ENCODE measurements around the gene IL16.

Gene IL16

GRCh38 chr15:81317642-81318017 lies 121.0 kb downstream of the IL16 start:
- no peak for TF ChIP-seq POLR2AphosphoS5 (IDR thresholded peaks at IDR 0.05; ENCODE audit: low read depth)
- no peak for TF ChIP-seq REST (IDR thresholded peaks at IDR 0.05; ENCODE audit: insufficient replicate concordance, low read depth)
- no peak for TF ChIP-seq GABPA (IDR thresholded peaks at IDR 0.05; ENCODE audit: low read depth)
- no peak for TF ChIP-seq SPI1 (IDR thresholded peaks at IDR 0.05; ENCODE audit: borderline replicate concordance, low read depth)
- TF ChIP-seq CTCF (IDR thresholded peaks at IDR 0.05; ENCODE audit: insufficient read depth, low read length): no peak
- Histone ChIP-seq H3K27ac (replicated peaks) (no peak overlapping the region), H3K27me3 (ENCODE audit: insufficient read depth, poor library complexity, severe bottlenecking) (no peaks in the 10 kb centered on the region), H3K4me3 (replicated peaks; ENCODE audit: insufficient read depth, low read length) (no peak overlapping the region)
- DNase-seq (ENCODE audit: low read depth in 1 of 2, low spot score in 1 of 2): no peak

DNA sequence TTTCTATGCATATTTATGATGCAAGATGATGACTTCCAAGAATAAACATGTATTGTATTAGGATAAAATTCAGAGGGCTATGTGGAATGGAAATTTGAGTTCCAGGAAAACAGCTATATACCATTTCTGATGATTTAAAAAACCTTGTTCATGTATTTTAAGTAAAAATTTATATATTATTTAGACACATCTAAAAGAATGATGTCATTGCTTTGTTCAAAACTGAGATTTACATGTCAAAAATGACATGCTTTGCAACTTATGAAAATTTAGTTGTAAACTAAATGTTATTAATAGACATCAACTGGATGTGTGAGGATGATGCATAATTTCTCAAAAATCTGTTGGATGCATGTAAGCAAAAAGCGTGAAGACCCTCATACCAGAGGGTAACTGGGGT lies 125.0 kb downstream of the IL16 start:
- TF ChIP-seq GABPA (IDR thresholded peaks at IDR 0.05; ENCODE audit: low read depth): no peak
- TF ChIP-seq REST (IDR thresholded peaks at IDR 0.05; ENCODE audit: insufficient replicate concordance, low read depth): no peak
- TF ChIP-seq CTCF (IDR thresholded peaks at IDR 0.05; ENCODE audit: insufficient read depth, low read length): no peak
- TF ChIP-seq POLR2AphosphoS5 (IDR thresholded peaks at IDR 0.05; ENCODE audit: low read depth): no peak
- TF ChIP-seq SPI1 (IDR thresholded peaks at IDR 0.05; ENCODE audit: borderline replicate concordance, low read depth): no peak
- H3K27ac ChIP-seq (replicated peaks): no peak overlapping the region
- no peak overlapping the region for H3K4me3 ChIP-seq (replicated peaks; ENCODE audit: insufficient read depth, low read length)
- DNase-seq (ENCODE audit: low read depth in 1 of 2, low spot score in 1 of 2): no peak
- H3K27me3 ChIP-seq (ENCODE audit: insufficient read depth, poor library complexity, severe bottlenecking): no peaks in the 10 kb centered on the region

DNA sequence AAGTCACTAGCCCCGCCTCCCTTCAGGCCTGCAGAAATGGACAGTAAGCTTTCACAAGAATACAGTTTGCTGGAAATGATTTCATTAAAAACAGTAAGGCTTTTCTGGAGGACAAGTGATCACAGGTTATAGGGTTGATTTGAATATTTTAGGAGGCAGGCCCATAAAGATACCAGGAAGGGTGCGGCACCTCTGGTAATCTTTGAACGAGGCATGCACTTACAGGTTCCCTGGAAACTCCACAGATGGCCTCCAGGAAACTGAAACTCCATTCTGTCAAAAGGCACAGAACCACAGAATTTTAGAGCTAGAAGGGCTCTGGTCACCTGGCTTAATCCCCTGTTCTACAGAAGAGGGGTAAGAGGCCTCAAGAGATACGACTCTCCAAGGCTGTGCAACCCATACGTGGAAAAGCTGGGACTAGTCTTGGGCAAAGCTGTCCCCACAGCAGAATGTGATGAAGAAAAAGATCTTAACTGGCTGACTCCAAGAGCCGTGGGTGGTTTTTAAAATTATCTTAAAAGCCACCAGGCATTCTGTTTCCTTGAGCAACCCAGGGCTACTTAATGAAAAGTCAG lies 126.1 kb downstream of the IL16 start:
- Histone ChIP-seq H3K27ac (replicated peaks) (no peak overlapping the region), H3K27me3 (ENCODE audit: insufficient read depth, poor library complexity, severe bottlenecking) (no peaks in the 10 kb centered on the region), H3K4me3 (replicated peaks; ENCODE audit: insufficient read depth, low read length) (no peak overlapping the region)
- DNase-seq (ENCODE audit: low read depth in 1 of 2, low spot score in 1 of 2): no peak
- TF ChIP-seq SPI1 (IDR thresholded peaks at IDR 0.05; ENCODE audit: borderline replicate concordance, low read depth) (no peak), GABPA (IDR thresholded peaks at IDR 0.05; ENCODE audit: low read depth) (no peak), REST (IDR thresholded peaks at IDR 0.05; ENCODE audit: insufficient replicate concordance, low read depth) (no peak), POLR2AphosphoS5 (IDR thresholded peaks at IDR 0.05; ENCODE audit: low read depth) (no peak), CTCF (IDR thresholded peaks at IDR 0.05; ENCODE audit: insufficient read depth, low read length) (no peak)

Data from HL-60 (cell line).